Progenitor cell of endocrine pancreas (in vitro differentiated cells): ENCODE data around the gene RAB11FIP3. TPM values are rescaled to one million over a fixed set of nuclear protein-coding genes. Genes with fewer than 3 reads are reported as not detected.

Experiments
- DNase-seq: peaks from one replicate; pipeline ENCODE4 v3.0.0; 2021; ENCODE audit warnings: low spot score; ENCODE audit not compliant: unreplicated experiment
- H3K27ac Mint-ChIP-seq: 2 replicates; pipeline ENCODE4 v1.8.0; 2021; ENCODE audit warnings: mild to moderate bottlenecking, moderate library complexity, mixed read lengths
- H3K27me3 Mint-ChIP-seq: 2 replicates; pipeline ENCODE4 v1.8.0; 2021; ENCODE audit warnings: mixed read lengths
- H3K36me3 Mint-ChIP-seq: 2 replicates; pipeline ENCODE4 v1.8.0; 2022; ENCODE audit warnings: mixed read lengths; ENCODE audit not compliant: insufficient read depth
- H3K4me1 Mint-ChIP-seq: 2 replicates; pipeline ENCODE4 v1.8.0; 2021; ENCODE audit warnings: low read depth, mixed read lengths
- H3K4me3 Mint-ChIP-seq: 2 replicates; pipeline ENCODE4 v1.8.0; 2021; ENCODE audit warnings: low read depth, mild to moderate bottlenecking, moderate library complexity, mixed read lengths
- H3K9me3 Mint-ChIP-seq: 2 replicates; pipeline ENCODE4 v1.8.0; 2021; ENCODE audit warnings: low read depth, mixed read lengths
- CTCF ChIP-seq: fragments of 200-600 bp; sonication (generic); IDR thresholded peaks from one replicate; pipeline ENCODE4 v1.5.0; 2021; ENCODE audit warnings: antibody characterized with exemption, mild to moderate bottlenecking; ENCODE audit not compliant: unreplicated experiment
- total RNA-seq: library from RNA; stranded (reverse); gene quantifications from 2 replicates; pipeline ENCODE4 v1.2.1, GENCODE V29; 2021

The RAB11FIP3 gene
- total RNA-seq, 1 donor from 2014 or later: 97.9 TPM

GRCh38 chr16:401468-402348 lies 23.7 kb upstream of the RAB11FIP3 start, which contains the start of gene DECR2:
Gene DECR2 (plus strand): TSS chr16:401885. CDS start chr16:401964, 79 bp downstream.
- H3K9me3 Mint-ChIP-seq: no peaks in the 10 kb centered on the region
- DNase-seq: peak; percentile 97
- H3K36me3 Mint-ChIP-seq: no peaks in the 10 kb centered on the region
- no peaks in the 10 kb centered on the region for H3K27me3 Mint-ChIP-seq
- peak within 1 kb of the TSS; percentile 96 for H3K27ac Mint-ChIP-seq
- peak within 1 kb of the TSS; percentile 84 for H3K4me3 Mint-ChIP-seq
- TF ChIP-seq CTCF: peak; percentile 52
- H3K4me1 Mint-ChIP-seq: peaks cover 2% of the 10 kb centered on the region

- H3K36me3 Mint-ChIP-seq: no peaks in the 10 kb centered on the region
- H3K9me3 Mint-ChIP-seq: no peaks in the 10 kb centered on the region
- TF ChIP-seq CTCF: no peak
- no peak overlapping the region for H3K4me3 Mint-ChIP-seq
- no peak overlapping the region for H3K27ac Mint-ChIP-seq
- no peaks in the 10 kb centered on the region for H3K27me3 Mint-ChIP-seq
- no peak for DNase-seq
- peaks cover 2% of the 10 kb centered on the region for H3K4me1 Mint-ChIP-seq
These were observed 20.4 kb upstream of the RAB11FIP3 start for GRCh38 chr16:404971-405486.

GRCh38 chr16:405548-406506 lies 19.6 kb upstream of the RAB11FIP3 start:
- no peak overlapping the region for H3K4me3 Mint-ChIP-seq
- DNase-seq: no peak
- no peak for TF ChIP-seq CTCF
- peaks cover under 1% of the 10 kb centered on the region for H3K36me3 Mint-ChIP-seq
- H3K9me3 Mint-ChIP-seq: no peaks in the 10 kb centered on the region
- H3K4me1 Mint-ChIP-seq: no peaks in the 10 kb centered on the region
- no peaks in the 10 kb centered on the region for H3K27me3 Mint-ChIP-seq
- H3K27ac Mint-ChIP-seq: no peak overlapping the region

- no peak for TF ChIP-seq CTCF
- Mint-ChIP-seq H3K27me3 (no peaks in the 10 kb centered on the region), H3K27ac (no peak overlapping the region), H3K9me3 (no peaks in the 10 kb centered on the region), H3K4me1 (no peaks in the 10 kb centered on the region), H3K36me3 (peaks cover 1% of the 10 kb centered on the region), H3K4me3 (no peak overlapping the region)
- no peak for DNase-seq
These were observed 18.2 kb upstream of the RAB11FIP3 start for GRCh38 chr16:407253-407652.
